Measurements from ENCODE around the gene RETN. TPM values are rescaled to one million over a fixed set of nuclear protein-coding genes. Genes with fewer than 3 reads are reported as not detected.

RETN gene
- total RNA-seq, 1 experiment from 2014 or later = not detected

DNA sequence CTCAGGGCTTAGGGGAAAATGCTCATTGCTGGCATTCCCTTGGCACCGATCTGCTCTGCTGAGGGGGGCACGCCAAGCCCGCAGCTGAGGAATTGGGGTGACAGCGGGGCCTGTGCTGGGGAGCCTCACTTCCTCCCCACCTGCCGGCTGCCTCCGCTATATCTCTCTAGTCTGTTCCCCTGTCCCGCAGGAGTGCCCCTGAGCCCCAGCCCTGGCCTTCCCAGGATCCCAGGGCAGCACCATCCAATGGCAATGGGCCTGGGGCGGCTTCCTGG is 22.5 kb upstream of the RETN start:
- ATAC-seq (no peak), DNase-seq (ENCODE audit: low read depth, low spot score) (no peak)
- Histone ChIP-seq H3K9me3 (ENCODE audit: control insufficient read depth, insufficient read depth, low read depth, low read length) (no peaks in the 10 kb centered on the region), H3K4me1 (ENCODE audit: control insufficient read depth, insufficient read depth, low read length) (no peaks in the 10 kb centered on the region), H3K27me3 (ENCODE audit: control insufficient read depth, insufficient read depth, low read length) (no peaks in the 10 kb centered on the region), H3K36me3 (ENCODE audit: control insufficient read depth, insufficient read depth, low read length) (no peaks in the 10 kb centered on the region), H3K4me3 (ENCODE audit: low read depth in 2 of 2, low read length in 2 of 2) (no peak overlapping the region), H3K27ac (ENCODE audit: low read length) (no peak overlapping the region)
- ChIA-PET CTCF (no interaction called here), POLR2A (no interaction called here)
- intact Hi-C loops (cut with micrococcal nuclease; ENCODE audit: unreplicated experiment) = no loop called here
- BruUV-seq (replicated peaks) = no TSS peak
- TF ChIP-seq SIN3A (IDR thresholded peaks at IDR 0.05; ENCODE audit: borderline replicate concordance, insufficient read depth, low read depth, low read length) (no peak), TCF7L2 (IDR thresholded peaks at IDR 0.05; ENCODE audit: low read depth, low read length) (no peak), POLR2AphosphoS5 (IDR thresholded peaks at IDR 0.05; ENCODE audit: low read depth, low read length) (no peak)
- TF ChIP-seq, protein P1, sequence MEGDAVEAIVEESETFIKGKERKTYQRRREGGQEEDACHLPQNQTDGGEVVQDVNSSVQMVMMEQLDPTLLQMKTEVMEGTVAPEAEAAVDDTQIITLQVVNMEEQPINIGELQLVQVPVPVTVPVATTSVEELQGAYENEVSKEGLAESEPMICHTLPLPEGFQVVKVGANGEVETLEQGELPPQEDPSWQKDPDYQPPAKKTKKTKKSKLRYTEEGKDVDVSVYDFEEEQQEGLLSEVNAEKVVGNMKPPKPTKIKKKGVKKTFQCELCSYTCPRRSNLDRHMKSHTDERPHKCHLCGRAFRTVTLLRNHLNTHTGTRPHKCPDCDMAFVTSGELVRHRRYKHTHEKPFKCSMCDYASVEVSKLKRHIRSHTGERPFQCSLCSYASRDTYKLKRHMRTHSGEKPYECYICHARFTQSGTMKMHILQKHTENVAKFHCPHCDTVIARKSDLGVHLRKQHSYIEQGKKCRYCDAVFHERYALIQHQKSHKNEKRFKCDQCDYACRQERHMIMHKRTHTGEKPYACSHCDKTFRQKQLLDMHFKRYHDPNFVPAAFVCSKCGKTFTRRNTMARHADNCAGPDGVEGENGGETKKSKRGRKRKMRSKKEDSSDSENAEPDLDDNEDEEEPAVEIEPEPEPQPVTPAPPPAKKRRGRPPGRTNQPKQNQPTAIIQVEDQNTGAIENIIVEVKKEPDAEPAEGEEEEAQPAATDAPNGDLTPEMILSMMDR (IDR thresholded peaks at IDR 0.05) = no peak
- TF ChIP-seq, protein P2, sequence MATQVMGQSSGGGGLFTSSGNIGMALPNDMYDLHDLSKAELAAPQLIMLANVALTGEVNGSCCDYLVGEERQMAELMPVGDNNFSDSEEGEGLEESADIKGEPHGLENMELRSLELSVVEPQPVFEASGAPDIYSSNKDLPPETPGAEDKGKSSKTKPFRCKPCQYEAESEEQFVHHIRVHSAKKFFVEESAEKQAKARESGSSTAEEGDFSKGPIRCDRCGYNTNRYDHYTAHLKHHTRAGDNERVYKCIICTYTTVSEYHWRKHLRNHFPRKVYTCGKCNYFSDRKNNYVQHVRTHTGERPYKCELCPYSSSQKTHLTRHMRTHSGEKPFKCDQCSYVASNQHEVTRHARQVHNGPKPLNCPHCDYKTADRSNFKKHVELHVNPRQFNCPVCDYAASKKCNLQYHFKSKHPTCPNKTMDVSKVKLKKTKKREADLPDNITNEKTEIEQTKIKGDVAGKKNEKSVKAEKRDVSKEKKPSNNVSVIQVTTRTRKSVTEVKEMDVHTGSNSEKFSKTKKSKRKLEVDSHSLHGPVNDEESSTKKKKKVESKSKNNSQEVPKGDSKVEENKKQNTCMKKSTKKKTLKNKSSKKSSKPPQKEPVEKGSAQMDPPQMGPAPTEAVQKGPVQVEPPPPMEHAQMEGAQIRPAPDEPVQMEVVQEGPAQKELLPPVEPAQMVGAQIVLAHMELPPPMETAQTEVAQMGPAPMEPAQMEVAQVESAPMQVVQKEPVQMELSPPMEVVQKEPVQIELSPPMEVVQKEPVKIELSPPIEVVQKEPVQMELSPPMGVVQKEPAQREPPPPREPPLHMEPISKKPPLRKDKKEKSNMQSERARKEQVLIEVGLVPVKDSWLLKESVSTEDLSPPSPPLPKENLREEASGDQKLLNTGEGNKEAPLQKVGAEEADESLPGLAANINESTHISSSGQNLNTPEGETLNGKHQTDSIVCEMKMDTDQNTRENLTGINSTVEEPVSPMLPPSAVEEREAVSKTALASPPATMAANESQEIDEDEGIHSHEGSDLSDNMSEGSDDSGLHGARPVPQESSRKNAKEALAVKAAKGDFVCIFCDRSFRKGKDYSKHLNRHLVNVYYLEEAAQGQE (IDR thresholded peaks at IDR 0.05; ENCODE audit: insufficient read depth in 1 of 2, low read depth in 2 of 2, low read length in 1 of 2) = no peak
- in situ Hi-C loops (cut with HindIII; ENCODE audit: low pct_unique_long_range_greater_than_20kb, low sequenced_read_pairs) = no loop called here

DNA sequence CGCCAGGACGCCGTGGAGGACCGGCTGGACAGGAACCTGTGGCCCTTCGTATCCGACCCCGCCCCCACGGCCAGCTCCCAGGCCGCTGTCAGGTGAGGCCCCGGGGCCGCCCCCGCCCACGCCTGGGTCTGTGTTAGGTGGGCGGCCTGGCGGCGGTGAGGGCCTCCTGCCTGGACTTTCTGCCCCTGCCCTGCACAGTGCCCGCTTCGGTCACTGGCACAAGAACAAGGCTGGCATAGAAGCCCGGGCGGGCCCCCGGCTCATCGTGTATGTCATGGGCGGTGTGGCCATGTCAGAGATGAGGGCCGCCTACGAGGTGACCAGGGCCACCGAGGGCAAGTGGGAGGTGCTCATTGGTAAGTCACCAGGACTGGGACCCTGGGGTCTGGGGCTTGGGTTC is 21.7 kb upstream of the RETN start:
- in situ Hi-C loops (cut with HindIII; ENCODE audit: low pct_unique_long_range_greater_than_20kb, low sequenced_read_pairs) (no loop called here), intact Hi-C loops (cut with micrococcal nuclease; ENCODE audit: unreplicated experiment) (no loop called here)
- TF ChIP-seq TCF7L2 (IDR thresholded peaks at IDR 0.05; ENCODE audit: low read depth, low read length) (no peak), POLR2AphosphoS5 (IDR thresholded peaks at IDR 0.05; ENCODE audit: low read depth, low read length) (no peak)
- TF ChIP-seq, protein P1 (IDR thresholded peaks at IDR 0.05) = no peak
- TF ChIP-seq, protein P2 (IDR thresholded peaks at IDR 0.05; ENCODE audit: insufficient read depth in 1 of 2, low read depth in 2 of 2, low read length in 1 of 2) = no peak
- Histone ChIP-seq H3K4me1 (ENCODE audit: control insufficient read depth, insufficient read depth, low read length) (no peaks in the 10 kb centered on the region), H3K4me3 (ENCODE audit: low read depth in 2 of 2, low read length in 2 of 2) (no peak overlapping the region), H3K27ac (ENCODE audit: low read length) (no peak overlapping the region), H3K27me3 (ENCODE audit: control insufficient read depth, insufficient read depth, low read length) (no peaks in the 10 kb centered on the region), H3K9me3 (ENCODE audit: control insufficient read depth, insufficient read depth, low read depth, low read length) (no peaks in the 10 kb centered on the region), H3K36me3 (ENCODE audit: control insufficient read depth, insufficient read depth, low read length) (no peaks in the 10 kb centered on the region)
- ChIA-PET CTCF (no interaction called here), POLR2A (no interaction called here)
- no peak for ATAC-seq
- no TSS peak for BruUV-seq (replicated peaks)
- DNase-seq (ENCODE audit: low read depth, low spot score) = no peak
